Glutamatergic neuron (in vitro differentiated cells): Measurements from ENCODE around the gene EPB41. TPM values are rescaled to one million over a fixed set of nuclear protein-coding genes. Genes with fewer than 3 reads are reported as not detected.
"Not testable (repeated sequence)": the region's sequence is repeated elsewhere in the genome, so short reads cannot be mapped to it uniquely, and the experiment has no call there.

ENCODE experiments used
- DNase-seq: peaks from one replicate; pipeline ENCODE4 v3.0.0; 2022
- H3K27ac Mint-ChIP-seq: one replicate; pipeline ENCODE4 v1.8.0; 2020; ENCODE audit warnings: mild to moderate bottlenecking, mixed read lengths, inconsistent platforms; ENCODE audit not compliant: unreplicated experiment
- H3K27me3 Mint-ChIP-seq: one replicate; pipeline ENCODE4 v1.8.0; 2020; ENCODE audit warnings: mild to moderate bottlenecking, moderate library complexity, mixed read lengths, inconsistent platforms; ENCODE audit not compliant: unreplicated experiment
- H3K36me3 Mint-ChIP-seq: one replicate; pipeline ENCODE4 v1.8.0; 2020; ENCODE audit warnings: mild to moderate bottlenecking, mixed read lengths, inconsistent platforms; ENCODE audit not compliant: unreplicated experiment
- H3K4me1 Mint-ChIP-seq: one replicate; pipeline ENCODE4 v1.8.0; 2020; ENCODE audit warnings: mild to moderate bottlenecking, low read depth, mixed read lengths, inconsistent platforms; ENCODE audit not compliant: unreplicated experiment
- H3K4me3 Mint-ChIP-seq: one replicate; pipeline ENCODE4 v1.8.0; 2020; ENCODE audit warnings: mild to moderate bottlenecking, mixed read lengths, inconsistent platforms; ENCODE audit not compliant: unreplicated experiment
- H3K9me3 Mint-ChIP-seq: one replicate; pipeline ENCODE4 v1.8.0; 2020; ENCODE audit warnings: mild to moderate bottlenecking, moderate library complexity, mixed read lengths, inconsistent platforms; ENCODE audit not compliant: unreplicated experiment
- CTCF ChIP-seq: fragments of 200-600 bp; sonication (generic); IDR thresholded peaks from one replicate; pipeline ENCODE4 v1.5.0; 2021; ENCODE audit not compliant: partially characterized antibody, unreplicated experiment
- total RNA-seq: library from RNA; stranded (reverse); fragmentation: NEBNext Ultra II Directional; extraction: Animal tissue kit (Norgen Biotek cat#: 25700); gene quantifications from one replicate; pipeline ENCODE4 v1.2.1, GENCODE V29; 2021; ENCODE audit not compliant: unreplicated experiment

The EPB41 gene
- total RNA-seq, 1 donor from 2014 or later, result 213 TPM

DNA sequence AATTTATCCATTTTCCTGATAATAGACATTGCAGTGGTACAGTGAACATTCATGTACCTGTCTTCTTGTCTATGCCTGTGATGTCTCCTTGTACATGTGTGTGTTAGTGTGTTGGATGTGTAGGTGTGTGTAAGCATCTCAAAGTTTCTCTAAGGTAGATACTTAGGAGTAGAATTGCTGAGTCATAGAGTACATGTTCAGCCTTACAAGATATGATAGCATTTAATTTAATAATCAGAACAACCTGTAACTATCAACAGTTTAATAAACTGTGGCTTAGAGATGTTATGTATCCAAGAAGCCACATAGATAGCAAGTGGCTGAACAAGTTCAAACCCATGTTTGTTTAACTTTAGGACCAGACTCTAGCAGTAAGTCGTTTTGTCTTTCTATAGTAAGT lies 35.6 kb downstream of the EPB41 start:
- Mint-ChIP-seq H3K27me3 (peaks cover 7% of the 10 kb centered on the region), H3K9me3 (peaks cover 8% of the 10 kb centered on the region), H3K4me1 (peaks cover 34% of the 10 kb centered on the region), H3K4me3 (no peak overlapping the region), H3K36me3 (no peaks in the 10 kb centered on the region), H3K27ac (peak overlapping the region; percentile 25)
- DNase-seq, result no peak
- no peak for TF ChIP-seq CTCF

DNA sequence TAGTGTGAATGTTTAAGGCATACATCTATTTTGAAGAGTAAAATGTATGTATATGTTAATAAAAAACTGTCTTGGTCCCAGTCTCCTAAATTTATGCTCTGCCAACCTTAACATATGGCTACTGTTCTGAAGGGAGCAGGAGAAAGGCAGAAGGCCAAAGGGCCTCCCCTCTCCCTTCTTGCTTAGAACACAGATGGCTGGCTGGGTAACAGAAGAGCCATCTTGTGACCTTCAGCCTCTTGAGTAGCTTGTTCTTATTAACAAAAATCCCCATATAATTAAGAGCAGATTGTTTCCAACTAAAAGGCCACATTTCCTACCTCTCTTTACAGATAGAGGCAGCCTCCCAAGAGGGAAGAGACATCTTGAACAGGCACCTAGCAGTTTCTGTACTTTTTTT lies 36.1 kb downstream of the EPB41 start:
- Mint-ChIP-seq H3K27me3 (peaks cover 7% of the 10 kb centered on the region), H3K4me1 (peaks cover 34% of the 10 kb centered on the region), H3K36me3 (no peaks in the 10 kb centered on the region), H3K9me3 (peaks cover 8% of the 10 kb centered on the region), H3K4me3 (peak overlapping the region; percentile 57), H3K27ac (peak overlapping the region; percentile 94)
- DNase-seq, result peak; percentile 36
- TF ChIP-seq CTCF, result no peak

GRCh38 chr1:28954126-28954726 lies 39.9 kb downstream of the EPB41 start:
- H3K4me1 Mint-ChIP-seq, result peaks cover 45% of the 10 kb centered on the region
- no peaks in the 10 kb centered on the region for H3K36me3 Mint-ChIP-seq
- no peak overlapping the region for H3K27ac Mint-ChIP-seq
- TF ChIP-seq CTCF, result no peak
- peaks cover 5% of the 10 kb centered on the region for H3K27me3 Mint-ChIP-seq
- no peak for DNase-seq
- H3K4me3 Mint-ChIP-seq, result peak overlapping the region; percentile 16
- H3K9me3 Mint-ChIP-seq, result peaks cover 4% of the 10 kb centered on the region

- Mint-ChIP-seq H3K9me3 (peaks cover 1% of the 10 kb centered on the region), H3K4me3 (peak overlapping the region; percentile 54), H3K27me3 (peaks cover 2% of the 10 kb centered on the region), H3K36me3 (no peaks in the 10 kb centered on the region), H3K4me1 (peaks cover 38% of the 10 kb centered on the region), H3K27ac (peak overlapping the region; percentile 15)
- TF ChIP-seq CTCF, result no peak
- no peak for DNase-seq
Observed at GRCh38 chr1:28956038-28956464, 41.7 kb downstream of the EPB41 start.

- not testable (repeated sequence) for H3K27me3 Mint-ChIP-seq, H3K27ac Mint-ChIP-seq, H3K4me3 Mint-ChIP-seq, H3K9me3 Mint-ChIP-seq, H3K36me3 Mint-ChIP-seq, DNase-seq
- peaks cover 15% of the 10 kb centered on the region for H3K4me1 Mint-ChIP-seq
Observed at GRCh38 chr1:28962114-28962831, 47.9 kb downstream of the EPB41 start.
